MG63 (cell line): ENCODE results near the gene CD6. TPM values are rescaled to one million over a fixed set of nuclear protein-coding genes. Genes with fewer than 3 reads are reported as not detected.

Experiments used
- DNase-seq: peaks from one replicate; pipeline ENCODE4 v3.0.0-alpha.2; 2020
- H3K27me3 ChIP-seq: fragments of 250-450 bp; sonication (Bioruptor Pico); 2 replicates; pipeline ENCODE4 v1.5.1; 2020; ENCODE audit warnings: mild to moderate bottlenecking, moderate library complexity
- H3K36me3 ChIP-seq: fragments of 250-450 bp; sonication (Bioruptor Pico); 2 replicates; pipeline ENCODE4 v1.5.1; 2020; ENCODE audit warnings: mild to moderate bottlenecking, moderate library complexity
- H3K4me3 ChIP-seq: fragments of 250-450 bp; sonication (Bioruptor Pico); 2 replicates; pipeline ENCODE4 v1.5.1; 2020; ENCODE audit warnings: mild to moderate bottlenecking, moderate library complexity
- H3K9me3 ChIP-seq: fragments of 250-450 bp; sonication (Bioruptor Pico); 2 replicates; pipeline ENCODE4 v1.5.1; 2020; ENCODE audit warnings: mild to moderate bottlenecking, moderate library complexity
- total RNA-seq: library from RNA; depleted of rRNA; stranded (reverse); fragments of >200 nt; shearing (Covaris generic); gene quantifications from 2 replicates; pipeline ENCODE4 v1.2.3, GENCODE V29; 2014; ENCODE audit warnings: low replicate concordance

The CD6 gene
- total RNA-seq, 1 experiment from 2014 or later, result not detected

DNA sequence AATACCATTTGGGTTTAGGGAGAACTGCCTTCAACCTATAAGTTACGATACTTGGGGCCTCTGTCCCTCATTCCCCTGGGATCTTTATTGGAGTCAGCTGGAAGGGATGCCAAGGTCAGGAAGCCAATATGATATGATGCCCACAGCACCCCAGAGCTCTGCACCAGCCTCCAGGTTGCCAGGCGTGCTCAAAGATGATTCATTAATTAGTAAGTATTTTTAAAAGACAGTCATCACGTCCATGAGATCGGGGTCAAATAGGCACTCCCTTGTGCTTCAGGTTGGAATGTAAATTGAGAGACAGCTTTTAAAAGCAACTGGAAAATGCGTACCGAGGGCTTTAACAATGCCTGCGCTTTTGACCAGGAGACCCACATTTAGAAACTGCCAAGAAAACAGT, 73.8 kb downstream of the CD6 start:
- Histone ChIP-seq H3K4me3 (no peak overlapping the region), H3K27me3 (no peaks in the 10 kb centered on the region), H3K36me3 (no peaks in the 10 kb centered on the region), H3K9me3 (no peaks in the 10 kb centered on the region)
- DNase-seq, result peak; percentile 17

DNA sequence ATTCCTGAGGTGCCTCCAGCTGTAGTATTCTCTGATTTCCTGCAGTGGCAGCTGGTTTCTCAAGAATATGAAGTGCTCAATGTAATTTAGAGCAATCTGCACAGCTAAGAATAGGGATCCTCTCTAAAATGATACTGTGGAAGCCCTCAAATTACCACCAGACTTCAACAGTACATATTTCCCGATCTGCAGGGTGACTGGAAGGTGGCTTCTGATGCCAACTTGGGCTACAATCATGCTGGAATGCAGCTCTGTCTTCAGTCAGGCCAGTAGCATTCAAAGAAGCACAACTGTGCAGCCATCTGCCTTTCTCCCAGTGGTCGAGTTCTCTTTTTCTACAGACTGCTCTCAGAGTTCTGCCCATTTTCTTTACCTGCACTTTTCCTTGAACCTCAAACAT, 75.4 kb downstream of the CD6 start:
- H3K36me3 ChIP-seq, result no peaks in the 10 kb centered on the region
- no peak overlapping the region for H3K4me3 ChIP-seq
- DNase-seq, result no peak
- no peaks in the 10 kb centered on the region for H3K9me3 ChIP-seq
- H3K27me3 ChIP-seq, result no peaks in the 10 kb centered on the region

DNA sequence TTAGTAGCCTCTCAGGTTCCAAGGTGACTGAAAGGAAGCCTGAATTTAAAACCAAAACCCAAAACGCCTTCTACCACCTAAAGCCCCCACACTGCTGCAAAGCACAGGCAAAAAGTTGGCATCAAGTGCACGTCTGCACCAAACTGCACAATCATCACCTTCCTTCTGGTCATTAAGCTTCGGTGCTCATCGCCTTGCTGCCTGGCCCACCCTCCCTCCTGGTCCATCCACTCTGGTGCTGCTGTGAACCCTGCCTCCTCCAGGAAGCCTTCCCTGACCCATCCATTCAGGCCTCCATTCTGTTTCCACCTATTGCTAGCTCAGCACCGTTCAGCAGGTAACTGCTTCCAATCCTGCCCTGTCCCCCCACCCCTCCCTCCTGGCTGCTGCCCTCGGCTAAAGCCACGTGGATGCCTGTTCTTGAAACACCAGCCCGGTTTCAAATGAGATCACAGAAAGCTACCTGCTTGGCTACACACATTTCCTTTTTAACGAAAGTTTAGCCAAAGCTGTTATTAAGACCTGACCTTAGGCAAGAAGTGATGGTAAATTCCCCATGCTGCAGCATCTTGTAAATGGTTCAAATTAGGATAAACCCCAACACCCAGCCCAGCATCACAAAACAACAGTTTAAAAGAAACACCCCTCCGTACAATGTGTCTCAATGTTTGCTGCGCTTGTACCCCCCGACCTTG, 77.0 kb downstream of the CD6 start:
- Histone ChIP-seq H3K36me3 (no peaks in the 10 kb centered on the region), H3K9me3 (no peaks in the 10 kb centered on the region), H3K4me3 (no peak overlapping the region), H3K27me3 (no peaks in the 10 kb centered on the region)
- DNase-seq, result no peak

DNA sequence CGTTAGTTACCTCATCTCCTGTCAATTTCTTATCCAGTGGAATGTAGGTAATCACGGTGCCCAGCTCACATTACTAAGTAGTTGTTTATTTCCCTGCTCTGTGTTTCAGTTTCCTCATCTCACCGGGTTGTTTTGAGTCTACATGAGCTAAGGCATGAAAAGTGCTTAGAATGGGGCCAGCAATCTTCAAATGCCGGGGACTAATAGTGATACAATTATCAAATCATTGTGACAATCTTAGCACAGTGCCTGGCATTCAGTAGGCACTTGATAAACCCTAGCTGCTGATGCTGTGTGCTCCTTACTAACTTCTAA, 77.5 kb downstream of the CD6 start:
- no peaks in the 10 kb centered on the region for H3K27me3 ChIP-seq
- H3K36me3 ChIP-seq, result no peaks in the 10 kb centered on the region
- no peaks in the 10 kb centered on the region for H3K9me3 ChIP-seq
- H3K4me3 ChIP-seq, result no peak overlapping the region
- no peak for DNase-seq

DNA sequence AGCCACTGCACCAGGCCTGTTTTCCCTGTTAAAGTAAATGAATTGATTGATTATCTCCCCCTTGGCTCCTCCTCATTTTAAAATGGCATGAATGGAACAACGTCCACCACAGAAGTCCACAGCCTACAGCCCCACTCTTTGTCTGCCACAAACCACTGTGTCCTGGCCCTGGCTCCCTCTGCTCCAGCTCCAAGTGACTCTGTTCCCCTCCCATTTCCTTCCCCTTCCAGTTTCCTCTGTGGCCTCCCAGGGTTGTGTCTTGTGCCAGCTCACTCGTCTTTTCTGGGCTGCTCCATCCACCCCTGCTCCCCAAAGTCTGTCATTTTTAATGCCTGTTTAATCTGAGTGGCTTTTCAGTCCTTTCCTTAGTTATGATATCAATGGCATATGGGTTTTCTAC, 78.4 kb downstream of the CD6 start:
- no peak for DNase-seq
- Histone ChIP-seq H3K27me3 (no peaks in the 10 kb centered on the region), H3K4me3 (no peak overlapping the region), H3K9me3 (no peaks in the 10 kb centered on the region), H3K36me3 (no peaks in the 10 kb centered on the region)

DNA sequence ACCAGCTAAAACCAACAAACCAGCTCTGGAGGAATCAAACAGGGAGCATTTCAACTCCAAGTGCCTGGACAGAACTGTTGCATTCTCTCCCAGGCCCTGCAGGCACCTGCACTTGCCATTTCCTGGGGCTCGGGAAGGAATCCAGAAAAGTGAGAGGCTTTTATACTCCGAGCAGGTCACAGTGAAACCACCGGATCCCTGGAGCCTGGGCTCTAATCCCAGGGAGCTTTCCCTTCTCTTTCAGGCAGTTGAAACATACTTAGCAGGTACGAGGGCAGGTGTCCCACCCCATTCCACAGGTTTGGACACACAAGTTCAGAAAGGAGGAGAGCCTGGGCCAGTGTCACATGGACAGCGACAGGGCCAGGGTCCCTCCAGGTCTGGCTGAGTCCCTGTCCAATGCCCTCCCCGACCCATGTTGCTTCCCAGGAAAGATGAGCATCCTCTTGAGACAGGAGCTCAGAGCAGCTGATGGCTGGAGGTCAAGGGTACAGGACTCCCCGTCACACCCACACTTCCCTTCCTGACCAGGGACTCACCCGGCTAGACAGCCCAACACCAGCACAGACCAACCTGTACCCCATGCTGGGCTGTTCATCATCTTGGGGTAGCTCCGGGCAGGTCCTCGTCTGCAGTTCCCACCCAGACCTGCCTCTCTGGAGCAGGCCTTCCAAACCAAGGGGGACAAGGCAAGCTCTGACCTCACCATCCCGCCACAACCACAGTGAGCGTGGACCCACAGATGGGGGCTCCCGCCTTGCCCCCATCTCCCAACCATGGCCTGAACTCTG, 80.9 kb downstream of the CD6 start:
- no peak for DNase-seq
- no peak overlapping the region for H3K4me3 ChIP-seq
- H3K9me3 ChIP-seq, result no peaks in the 10 kb centered on the region
- no peaks in the 10 kb centered on the region for H3K36me3 ChIP-seq
- no peaks in the 10 kb centered on the region for H3K27me3 ChIP-seq

DNA sequence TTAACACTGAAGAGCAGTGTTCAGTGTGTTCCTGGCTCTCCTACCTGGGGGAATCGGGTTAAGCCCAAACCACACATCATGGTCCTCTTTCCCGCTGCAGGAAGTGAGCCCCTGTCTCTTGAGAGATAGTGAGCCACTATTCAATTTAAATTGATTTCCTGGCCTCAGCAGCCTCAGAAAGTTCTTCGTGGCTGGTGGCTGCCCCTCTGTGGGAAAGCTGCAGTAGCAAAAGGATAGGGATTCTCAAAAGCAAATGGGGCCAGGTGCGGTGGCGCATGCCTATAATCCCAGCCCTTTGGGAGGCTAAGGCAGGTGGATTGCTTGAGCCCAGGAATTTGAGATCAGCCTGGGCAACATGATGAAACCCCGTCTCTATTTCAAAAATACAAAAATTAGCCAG, 81.7 kb downstream of the CD6 start:
- no peak overlapping the region for H3K4me3 ChIP-seq
- DNase-seq, result no peak
- H3K36me3 ChIP-seq, result no peaks in the 10 kb centered on the region
- H3K9me3 ChIP-seq, result no peaks in the 10 kb centered on the region
- no peaks in the 10 kb centered on the region for H3K27me3 ChIP-seq

DNA sequence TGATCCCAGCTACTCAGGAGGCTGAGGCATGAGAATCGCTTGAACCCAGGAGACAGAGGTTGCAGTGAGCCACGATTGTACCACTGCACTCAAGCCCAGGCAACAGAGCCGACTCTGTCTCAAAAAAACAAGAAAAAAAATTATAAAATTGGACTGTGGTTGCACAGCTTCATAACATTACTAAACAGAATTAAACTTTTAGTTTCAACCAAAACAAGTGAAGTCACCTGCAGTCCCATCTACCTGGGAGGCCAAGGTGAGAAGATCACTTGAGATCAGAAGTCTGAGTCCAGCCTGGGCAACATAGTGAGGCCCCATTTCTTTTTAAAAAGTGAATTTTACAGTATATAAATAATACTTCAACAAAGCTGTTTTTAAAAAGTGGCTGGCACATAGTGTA, 83.0 kb downstream of the CD6 start:
- H3K4me3 ChIP-seq, result no peak overlapping the region
- no peaks in the 10 kb centered on the region for H3K27me3 ChIP-seq
- no peaks in the 10 kb centered on the region for H3K9me3 ChIP-seq
- no peak for DNase-seq
- H3K36me3 ChIP-seq, result no peaks in the 10 kb centered on the region

DNA sequence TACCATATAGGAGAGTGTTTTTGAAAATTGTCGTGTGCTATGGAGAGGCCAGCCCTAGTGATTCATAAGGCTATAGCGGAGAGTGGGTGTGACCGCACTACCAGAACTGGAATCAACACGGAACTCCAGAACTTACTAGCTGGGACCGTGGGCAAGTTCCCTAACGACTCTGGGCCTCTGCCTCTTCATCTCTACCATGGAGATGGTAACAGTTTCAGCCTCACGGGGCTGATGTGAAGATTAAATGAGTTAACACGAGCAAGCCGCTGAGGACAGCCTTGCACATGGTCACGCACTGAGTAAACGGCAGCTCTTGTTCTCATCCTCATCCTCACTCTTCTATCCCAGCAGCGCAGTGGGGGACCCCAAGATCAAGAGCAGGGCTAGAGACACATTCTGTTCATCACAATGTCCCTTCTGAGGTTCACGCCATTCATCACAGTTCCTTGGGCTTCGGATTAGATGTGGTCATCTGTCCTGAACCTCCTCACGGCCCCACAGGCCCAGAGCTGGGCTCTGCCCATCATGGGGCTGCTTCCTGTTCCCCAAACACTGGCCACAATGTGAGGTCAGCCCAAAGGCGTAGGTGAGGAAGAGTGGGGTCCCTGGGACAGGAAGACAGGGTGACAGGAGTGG, 83.6 kb downstream of the CD6 start:
- no peak overlapping the region for H3K4me3 ChIP-seq
- no peaks in the 10 kb centered on the region for H3K27me3 ChIP-seq
- H3K36me3 ChIP-seq, result no peaks in the 10 kb centered on the region
- H3K9me3 ChIP-seq, result no peaks in the 10 kb centered on the region
- DNase-seq, result no peak

DNA sequence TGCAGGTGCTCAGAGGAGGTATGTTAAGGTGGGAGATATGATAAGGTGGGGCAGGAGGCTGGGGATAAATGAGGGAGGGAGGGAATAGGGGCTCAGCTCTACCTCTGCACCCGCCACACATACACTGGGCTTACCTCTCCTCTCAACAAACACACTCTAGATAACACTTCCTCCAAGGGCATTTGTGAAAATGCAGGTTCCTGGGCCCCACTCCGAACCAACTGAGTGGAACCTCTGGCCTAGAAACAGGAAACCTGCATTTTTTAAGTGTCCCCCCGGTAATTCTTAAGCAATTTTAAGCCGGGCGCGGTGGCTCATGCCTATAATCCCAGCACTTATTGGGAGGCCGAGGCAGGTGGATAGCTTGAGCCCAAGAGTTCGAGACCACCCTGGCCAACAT, 84.3 kb downstream of the CD6 start:
- no peak overlapping the region for H3K4me3 ChIP-seq
- no peaks in the 10 kb centered on the region for H3K9me3 ChIP-seq
- DNase-seq, result no peak
- H3K36me3 ChIP-seq, result no peaks in the 10 kb centered on the region
- no peaks in the 10 kb centered on the region for H3K27me3 ChIP-seq

DNA sequence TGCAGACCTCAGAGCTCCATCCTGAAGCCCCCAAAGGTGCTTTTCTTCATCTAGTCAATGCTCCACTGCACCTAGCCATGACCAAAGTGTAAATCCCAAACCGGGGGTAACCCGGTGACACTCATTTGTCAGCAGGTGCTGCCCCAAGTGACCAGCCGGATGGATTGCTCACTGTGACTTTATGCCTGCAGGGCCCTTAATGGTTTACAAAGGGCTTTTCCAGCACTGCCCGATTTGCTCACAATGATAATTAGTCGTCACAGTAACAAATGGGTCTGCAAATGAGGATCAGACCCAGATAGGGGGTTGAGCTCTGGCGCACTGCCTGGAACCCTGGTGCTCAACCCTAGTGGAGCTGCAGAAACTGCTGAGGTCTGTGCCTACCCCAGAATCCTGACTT, 85.1 kb downstream of the CD6 start:
- DNase-seq, result no peak
- H3K36me3 ChIP-seq, result no peaks in the 10 kb centered on the region
- H3K9me3 ChIP-seq, result no peaks in the 10 kb centered on the region
- H3K4me3 ChIP-seq, result no peak overlapping the region
- no peaks in the 10 kb centered on the region for H3K27me3 ChIP-seq

DNA sequence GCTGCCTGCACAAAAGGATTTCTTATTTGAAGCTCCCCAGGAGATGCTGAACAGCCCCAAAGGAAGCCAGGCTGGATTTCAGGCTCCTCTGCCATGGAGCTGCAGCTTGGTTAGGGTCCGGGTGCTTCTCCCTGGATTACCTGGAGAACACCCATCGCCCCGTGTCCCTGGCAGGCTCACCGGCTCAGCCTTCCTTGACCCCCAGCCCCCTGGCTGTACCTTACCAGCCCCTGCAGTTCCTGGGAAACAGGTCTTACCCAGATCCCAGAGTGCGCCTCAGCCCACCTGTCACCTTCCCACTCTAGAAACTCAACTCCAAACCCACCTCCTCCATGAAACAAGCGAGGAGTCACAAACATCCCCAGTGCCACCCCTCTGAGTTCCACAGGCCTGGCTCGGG, 85.5 kb downstream of the CD6 start:
- H3K36me3 ChIP-seq, result no peaks in the 10 kb centered on the region
- no peaks in the 10 kb centered on the region for H3K9me3 ChIP-seq
- no peak for DNase-seq
- H3K4me3 ChIP-seq, result no peak overlapping the region
- H3K27me3 ChIP-seq, result no peaks in the 10 kb centered on the region

DNA sequence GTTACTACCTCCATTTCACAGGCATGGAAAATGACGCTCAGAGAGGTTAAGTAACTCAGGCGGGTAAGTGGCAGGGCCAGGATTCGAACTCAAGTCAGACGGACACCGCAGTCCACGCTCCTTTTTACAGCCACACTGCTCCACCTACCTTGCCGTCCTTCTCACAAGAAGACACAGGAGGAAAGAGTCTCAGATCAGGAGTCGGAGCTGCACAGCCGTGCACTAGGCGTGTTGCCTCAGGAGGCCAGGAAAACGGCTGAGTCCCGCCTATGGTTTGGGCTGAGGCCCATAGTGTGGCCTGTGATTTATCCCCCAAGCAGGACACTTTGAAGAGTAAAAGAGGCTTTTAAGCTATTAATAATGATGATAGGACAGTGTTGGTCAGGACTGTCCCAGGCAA, 86.1 kb downstream of the CD6 start:
- no peaks in the 10 kb centered on the region for H3K27me3 ChIP-seq
- no peaks in the 10 kb centered on the region for H3K36me3 ChIP-seq
- no peaks in the 10 kb centered on the region for H3K9me3 ChIP-seq
- no peak for DNase-seq
- H3K4me3 ChIP-seq, result no peak overlapping the region

DNA sequence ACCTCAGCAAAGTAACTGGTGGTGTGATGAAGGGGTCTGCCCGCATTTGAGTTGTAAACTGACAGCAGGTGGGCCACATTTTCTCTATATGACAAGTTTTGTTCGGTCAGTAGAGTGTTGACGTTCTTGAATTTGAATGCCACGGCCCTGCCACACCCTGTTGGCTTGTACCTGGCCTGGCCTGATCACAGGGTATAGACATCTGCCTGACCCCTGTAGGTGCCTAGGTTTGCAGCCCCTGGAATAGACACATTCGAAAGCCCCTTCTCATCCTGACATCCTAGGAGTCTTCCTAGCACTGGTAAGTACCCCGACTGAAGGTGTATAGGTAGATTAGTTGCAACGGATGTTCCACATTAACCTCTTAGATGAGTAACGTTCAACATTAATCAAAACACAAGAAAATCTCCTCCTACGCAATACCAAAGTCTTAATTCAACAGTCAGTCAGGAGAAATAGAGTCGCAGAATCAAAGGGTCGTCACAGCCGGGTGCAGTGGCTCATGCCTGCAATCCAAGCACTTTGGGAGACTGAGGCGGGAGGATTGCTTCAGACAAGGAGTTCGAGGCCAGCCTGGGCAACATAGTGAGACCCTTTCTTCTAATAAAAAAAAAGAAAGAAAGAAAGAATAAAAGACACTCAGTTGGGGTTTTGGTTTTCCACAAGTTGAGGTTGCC, 87.2 kb downstream of the CD6 start:
- Histone ChIP-seq H3K4me3 (no peak overlapping the region), H3K27me3 (no peaks in the 10 kb centered on the region), H3K36me3 (no peaks in the 10 kb centered on the region), H3K9me3 (no peaks in the 10 kb centered on the region)
- no peak for DNase-seq

DNA sequence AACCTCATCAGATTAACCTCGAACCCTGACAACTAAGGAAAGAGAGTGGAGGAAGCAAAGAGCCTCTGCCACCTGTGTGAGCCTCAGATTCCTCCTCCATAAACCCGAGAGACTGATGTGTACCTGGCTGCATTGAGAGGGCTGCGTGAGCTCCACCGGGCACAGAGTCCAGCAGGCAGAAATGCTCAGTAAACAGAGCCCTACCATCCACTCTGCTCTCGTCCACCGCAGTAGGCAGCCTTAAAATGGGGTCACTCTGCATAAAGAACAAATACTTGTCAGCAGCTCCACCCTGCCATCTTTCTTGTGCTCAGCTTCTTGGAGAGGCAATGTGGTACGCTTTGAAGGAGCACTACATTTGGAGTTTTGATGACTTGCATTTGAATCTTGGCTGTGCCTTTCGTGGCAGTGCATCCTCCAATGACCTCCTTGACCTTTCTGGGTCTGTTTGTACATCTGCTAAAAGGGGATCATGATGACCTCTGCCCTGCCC, 87.8 kb downstream of the CD6 start:
- H3K9me3 ChIP-seq, result no peaks in the 10 kb centered on the region
- DNase-seq, result no peak
- H3K36me3 ChIP-seq, result no peaks in the 10 kb centered on the region
- no peak overlapping the region for H3K4me3 ChIP-seq
- H3K27me3 ChIP-seq, result no peaks in the 10 kb centered on the region

DNA sequence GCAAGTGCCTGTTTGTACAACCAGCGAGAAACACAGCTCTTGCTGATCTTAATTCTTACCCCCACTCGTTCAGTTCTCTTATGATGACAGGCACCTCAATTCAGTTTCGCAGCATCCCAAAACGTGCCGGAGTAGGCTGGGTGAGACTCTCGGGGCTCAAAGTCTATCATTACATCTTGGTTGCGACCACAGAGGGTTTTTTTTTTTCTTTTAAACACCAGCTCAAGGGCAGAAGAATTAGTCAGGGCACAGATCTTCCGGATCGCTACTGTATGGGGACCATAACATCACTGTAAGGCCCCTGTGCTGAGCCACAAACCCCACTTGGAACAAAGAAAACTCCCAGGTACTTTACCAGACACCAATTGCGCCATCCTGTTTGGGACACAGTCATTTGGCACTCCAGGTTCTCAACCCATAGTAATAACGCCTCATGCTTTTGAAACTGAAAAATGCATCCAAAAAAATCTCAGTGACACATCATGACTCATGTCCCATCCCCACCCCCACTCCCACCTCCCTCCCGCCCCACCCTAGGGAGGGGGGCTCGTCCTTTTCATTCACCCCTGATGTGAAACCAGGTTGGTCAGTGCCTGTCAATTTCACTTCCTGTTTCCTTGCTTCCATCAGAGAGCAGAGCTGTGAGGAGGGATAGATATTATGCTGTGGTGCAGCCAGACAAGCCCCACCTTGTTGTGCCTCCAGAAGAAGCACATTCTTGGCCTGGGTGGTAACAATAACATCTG, 89.8 kb downstream of the CD6 start:
- H3K36me3 ChIP-seq, result no peaks in the 10 kb centered on the region
- peak; percentile 48 for DNase-seq

More for the DNA sequence above, 89.8 kb downstream of the CD6 start:
- Histone ChIP-seq H3K27me3 (no peaks in the 10 kb centered on the region), H3K9me3 (no peaks in the 10 kb centered on the region), H3K4me3 (no peak overlapping the region)
